HepG2 (cell line): ENCODE data around the gene MYCBPAP. TPM values are rescaled to one million over a fixed set of nuclear protein-coding genes. Genes with fewer than 3 reads are reported as not detected.
A peak's percentile ranks its signal among the peaks of the same experiment; 100 is the strongest.

Source experiments
- ATAC-seq: fragments of 200-7000 bp; cut with Tn5 transposase; 3 replicates; pipeline ENCODE4 v1.9.1; 2020; ENCODE audit warnings: mild to moderate bottlenecking, moderate library complexity
- BruUV-seq: library from RNA; stranded (reverse); fragments of 400-500 nt; replicated peaks from 2 replicates; lab custom pipeline; 2021; lab: Mats Ljungman, UMichigan
- CTCF ChIA-PET: fragments of 300-600 bp; formaldehyde crosslinking; extraction: SDS; loops from one replicate; lab custom pipeline; 2021; ENCODE audit warnings: low total read pairs, inconsistent platforms, low intra/inter-chr PET ratio; lab: Yijun Ruan, JAX
- POLR2A ChIA-PET: fragments of 350-600 bp; sonication (Branson Sonifier 250); formaldehyde crosslinking; loops from one replicate; lab custom pipeline; 2020; ENCODE audit warnings: antibody characterized with exemption, inconsistent platforms; lab: Yijun Ruan, JAX
- DNase-seq: peaks from one replicate; pipeline ENCODE4 v3.0.0-alpha.2; 2015; ENCODE audit warnings: low spot score
- FAIRE-seq: peaks from 3 replicates; lab custom pipeline; 2011; peaks lifted over from hg19 to GRCh38; lab: Jason Lieb, UNC
- H2AFZ ChIP-seq: one replicate; pipeline ENCODE4 v1.6.1; 2011; ENCODE audit warnings: low read length, inconsistent platforms
- H3K27ac ChIP-seq: fragments of 300-600 bp; 3 replicates; pipeline ENCODE4 v1.8.0; 2011; ENCODE audit warnings: mixed run types, mild to moderate bottlenecking, mixed read lengths, low read length, inconsistent platforms; ENCODE audit not compliant: insufficient read depth; ENCODE audit errors: extremely low read length
- H3K27me3 ChIP-seq, 2 experiments: fragments of 200-600 bp in 1 of 2; 2 replicates in 1 of 2; 3 replicates in 1 of 2; pipeline versions ENCODE4 v1.6.0 to v1.8.0; 2011; ENCODE audit warnings: low read length in 2 of 2, mild to moderate bottlenecking in 2 of 2, moderate library complexity in 2 of 2, inconsistent platforms in 1 of 2; ENCODE audit not compliant: insufficient read depth in 2 of 2, control insufficient read depth in 1 of 2
- H3K36me3 ChIP-seq, 2 experiments: fragments of 200-600 bp in 1 of 2; replicated peaks in 1 of 2; 2 replicates in 1 of 2; 3 replicates in 1 of 2; pipeline versions ENCODE4 v1.5.1 to v1.8.0; 2011; ENCODE audit warnings: low read length in 2 of 2, inconsistent platforms in 1 of 2; ENCODE audit not compliant: insufficient read depth in 2 of 2, control insufficient read depth in 1 of 2
- H3K4me1 ChIP-seq: 2 replicates; pipeline ENCODE4 v1.5.1; 2012; ENCODE audit warnings: low read length, inconsistent platforms; ENCODE audit not compliant: insufficient read depth
- H3K4me2 ChIP-seq: 2 replicates; pipeline ENCODE4 v1.6.0; 2011; ENCODE audit warnings: low read depth, low read length, inconsistent platforms
- H3K4me3 ChIP-seq, 3 experiments: fragments of 200-600 bp in 1 of 3; sonication (generic), shearing (Covaris generic) in 1 of 3; replicated peaks in 1 of 3; 2 replicates each; pipeline ENCODE4 v1.5.1; 2011 to 2016; ENCODE audit warnings: low read length in 3 of 3, inconsistent platforms in 2 of 3, low read depth in 2 of 3, mild to moderate bottlenecking in 2 of 3, control low read depth in 1 of 3, mixed read lengths in 1 of 3; ENCODE audit not compliant: insufficient read depth in 1 of 3
- H3K79me2 ChIP-seq: one replicate; pipeline ENCODE4 v1.6.1; 2011; ENCODE audit warnings: low read length, inconsistent platforms; ENCODE audit not compliant: insufficient read depth
- H3K9ac ChIP-seq: 2 replicates; pipeline ENCODE4 v1.6.0; 2011; ENCODE audit warnings: mild to moderate bottlenecking, low read depth, low read length, inconsistent platforms; ENCODE audit not compliant: insufficient read depth
- H3K9me3 ChIP-seq: 2 replicates; pipeline ENCODE4 v1.5.1; 2012; ENCODE audit warnings: mild to moderate bottlenecking, low read length
- H4K20me1 ChIP-seq: 2 replicates; pipeline ENCODE4 v1.6.0; 2011; ENCODE audit warnings: inconsistent platforms, mild to moderate bottlenecking, low read length, moderate library complexity; ENCODE audit not compliant: insufficient read depth
- EZH2 ChIP-seq: conservative IDR thresholded peaks from 2 replicates; pipeline ENCODE4 v1.6.1; 2012; ENCODE audit warnings: mild to moderate bottlenecking, low read depth, low read length, moderate library complexity
- MTF2 ChIP-seq: sonication (generic); formaldehyde crosslinking; IDR thresholded peaks from 2 replicates; pipeline ENCODE4 v1.5.0; 2020; ENCODE audit warnings: missing genetic modification reagents, borderline replicate concordance
- NFE2L1 ChIP-seq: sonication (generic); formaldehyde crosslinking; IDR thresholded peaks from 2 replicates; pipeline ENCODE4 v1.4.0; 2020; ENCODE audit warnings: missing genetic modification reagents, mild to moderate bottlenecking, borderline replicate concordance
- SNAI1 ChIP-seq: sonication (generic); formaldehyde crosslinking; IDR thresholded peaks from 2 replicates; pipeline ENCODE4 v1.5.0; 2020; ENCODE audit warnings: mild to moderate bottlenecking, missing genetic modification reagents, borderline replicate concordance
- WGBS: methylation state at CpG from one replicate; pipeline ENCODE4 v1.1.6; 2017; ENCODE audit warnings: low lambda C conversion rate; 5-methylcytosine and 5-hydroxymethylcytosine counted together
- in situ Hi-C: cut with HindIII; loops from 2 replicates; pipeline ENCODE4 v1.10.0; 2017; ENCODE audit warnings: low pct_unique_long_range_greater_than_20kb; ENCODE audit not compliant: extremely low pct_ligation_motif_present
- intact Hi-C: fragments of 100-400 bp; cut with micrococcal nuclease; formaldehyde crosslinking; loops from one replicate; pipeline ENCODE4 v1.10.0; 2022; ENCODE audit not compliant: unreplicated experiment
- polyA plus RNA-seq, 8 experiments: library from polyadenylated mRNA; depleted of rRNA in 3 of 8; stranded (reverse) in 7 of 8; unstranded in 1 of 8; fragments of >200 nt; fragmentation: Illumina TruSeq in 4 of 8; extraction: Trizol in 4 of 8; gene quantifications; 2 replicates each; pipeline versions ENCODE4 v1.2.1 to v1.2.3, GENCODE V29; 2011 to 2016; ENCODE audit warnings: low read depth in 4 of 8, missing spikeins in 1 of 8, mixed read lengths in 1 of 8; ENCODE audit not compliant: insufficient read depth in 1 of 8
- total RNA-seq, 5 experiments: library from RNA; depleted of rRNA; stranded (reverse); fragments of >200 nt; fragmentation: Illumina TruSeq; extraction: Trizol; gene quantifications; 2 replicates each; pipeline ENCODE4 v1.2.3, GENCODE V29; 2016; ENCODE audit warnings: low read depth in 1 of 5
- TF ChIP-seq, protein P1 (sequence below): IDR thresholded peaks from 2 replicates; pipeline ENCODE4 v1.6.1; 2018; ENCODE audit warnings: missing genetic modification reagents, mild to moderate bottlenecking, missing compliant biosample characterization
- TF ChIP-seq, protein P2 (sequence below): IDR thresholded peaks from 2 replicates; pipeline ENCODE4 v1.6.1; 2016; ENCODE audit warnings: mild to moderate bottlenecking, missing biosample characterization, missing genetic modification reagents

Gene MYCBPAP
- total and polyA plus RNA-seq, 2 of the 13 experiments (the other 11 are each of a cell fraction or from before 2014, with no cell fraction given) = 0.22 to 0.24 TPM

DNA sequence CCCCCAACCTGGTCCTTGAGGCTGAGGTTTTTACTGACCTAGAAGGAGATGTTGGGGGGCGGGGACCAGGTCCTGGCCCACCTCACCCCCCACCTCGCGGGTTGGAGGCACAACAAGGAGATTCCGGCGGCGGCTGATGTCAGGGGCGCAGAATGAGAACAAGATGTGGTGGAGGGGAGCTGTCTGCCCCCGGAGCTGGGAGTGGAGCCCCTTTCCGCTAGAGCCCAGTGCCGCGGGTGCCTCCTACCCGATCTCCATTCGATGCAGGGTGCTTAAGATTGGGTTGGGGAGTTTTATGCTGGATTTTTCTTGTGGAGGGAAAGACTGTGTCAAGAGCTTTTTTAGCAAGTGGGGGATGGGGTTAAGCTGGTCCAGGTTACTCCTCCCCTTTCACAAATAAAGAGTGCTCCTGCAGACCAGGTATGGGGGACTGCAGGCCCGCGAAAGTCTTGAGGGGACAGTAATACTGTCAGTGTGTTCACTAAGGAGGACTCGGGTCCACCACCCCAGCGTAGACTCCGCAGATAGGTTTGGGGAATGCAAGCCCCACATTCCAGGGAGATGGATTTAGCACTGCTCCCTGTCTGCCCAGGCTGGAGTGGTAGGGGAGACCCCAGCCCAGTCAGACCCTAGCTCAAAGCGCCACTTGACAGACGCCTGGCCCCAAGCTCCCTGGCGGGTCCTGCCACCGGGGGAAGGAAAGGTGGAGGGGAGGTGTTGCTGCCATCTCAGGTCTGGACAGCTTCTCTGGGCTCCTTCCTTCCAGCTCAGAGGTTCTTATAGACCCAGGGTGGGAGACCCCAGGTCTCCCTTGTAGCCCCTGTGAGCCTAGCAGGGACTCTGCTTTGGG lies 54.2 kb downstream of the MYCBPAP start:
- H3K27me3 ChIP-seq = peaks cover 32 to 61% of the 10 kb centered on the region in 2 experiments
- ATAC-seq = no peak

More for the DNA sequence above, 54.2 kb downstream of the MYCBPAP start:
- intact Hi-C loops = no loop called here
- FAIRE-seq = no peak
- in situ Hi-C loops = no loop called here
- WGBS = 7% methylated on average over 15 of the region's 22 CpGs
- DNase-seq = no peak
- BruUV-seq = no TSS peak
- Histone ChIP-seq H3K79me2 (no peaks in the 10 kb centered on the region), H4K20me1 (peaks cover 5% of the 10 kb centered on the region; the same call in 1 of the 2 replicates), H3K4me3 (no peak overlapping the region), H3K4me2 (no peak overlapping the region), H3K9ac (no peak overlapping the region), H3K4me1 (peaks cover 9% of the 10 kb centered on the region), H3K36me3 (no peaks in the 10 kb centered on the region), H3K27ac (no peak overlapping the region), H2AFZ (no peak overlapping the region), H3K9me3 (no peaks in the 10 kb centered on the region)
- ChIA-PET CTCF (no interaction called here), POLR2A (interaction anchor here (0.9 to 1.7 kb wide), 7 partner anchors 12 to 157 kb away, joined by 3 to 5 read pairs (median 4); partner anchors contain the start of genes LUC7L3 and SPATA20)
- TF ChIP-seq MTF2 = 0 out of 2 replicates have a peak, but pooled peaks have one; percentile 52
- no peak for TF ChIP-seq SNAI1 (CRISPR knock-in tag)
- no peak for TF ChIP-seq NFE2L1 (CRISPR knock-in tag)
- TF ChIP-seq EZH2 = peak; percentile 99
- TF ChIP-seq, protein P1, sequence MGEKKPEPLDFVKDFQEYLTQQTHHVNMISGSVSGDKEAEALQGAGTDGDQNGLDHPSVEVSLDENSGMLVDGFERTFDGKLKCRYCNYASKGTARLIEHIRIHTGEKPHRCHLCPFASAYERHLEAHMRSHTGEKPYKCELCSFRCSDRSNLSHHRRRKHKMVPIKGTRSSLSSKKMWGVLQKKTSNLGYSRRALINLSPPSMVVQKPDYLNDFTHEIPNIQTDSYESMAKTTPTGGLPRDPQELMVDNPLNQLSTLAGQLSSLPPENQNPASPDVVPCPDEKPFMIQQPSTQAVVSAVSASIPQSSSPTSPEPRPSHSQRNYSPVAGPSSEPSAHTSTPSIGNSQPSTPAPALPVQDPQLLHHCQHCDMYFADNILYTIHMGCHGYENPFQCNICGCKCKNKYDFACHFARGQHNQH (CRISPR knock-in tag) = no peak
- TF ChIP-seq, protein P2, sequence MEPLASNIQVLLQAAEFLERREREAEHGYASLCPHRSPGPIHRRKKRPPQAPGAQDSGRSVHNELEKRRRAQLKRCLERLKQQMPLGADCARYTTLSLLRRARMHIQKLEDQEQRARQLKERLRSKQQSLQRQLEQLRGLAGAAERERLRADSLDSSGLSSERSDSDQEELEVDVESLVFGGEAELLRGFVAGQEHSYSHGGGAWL (CRISPR knock-in tag) = no peak
